Measurements from ENCODE around the gene EML1. TPM values are rescaled to one million over a fixed set of nuclear protein-coding genes. Genes with fewer than 3 reads are reported as not detected.

The EML1 gene
- total and polyA plus RNA-seq, 2 donors from 2014 or later, result 7.9 to 35.9 TPM

DNA sequence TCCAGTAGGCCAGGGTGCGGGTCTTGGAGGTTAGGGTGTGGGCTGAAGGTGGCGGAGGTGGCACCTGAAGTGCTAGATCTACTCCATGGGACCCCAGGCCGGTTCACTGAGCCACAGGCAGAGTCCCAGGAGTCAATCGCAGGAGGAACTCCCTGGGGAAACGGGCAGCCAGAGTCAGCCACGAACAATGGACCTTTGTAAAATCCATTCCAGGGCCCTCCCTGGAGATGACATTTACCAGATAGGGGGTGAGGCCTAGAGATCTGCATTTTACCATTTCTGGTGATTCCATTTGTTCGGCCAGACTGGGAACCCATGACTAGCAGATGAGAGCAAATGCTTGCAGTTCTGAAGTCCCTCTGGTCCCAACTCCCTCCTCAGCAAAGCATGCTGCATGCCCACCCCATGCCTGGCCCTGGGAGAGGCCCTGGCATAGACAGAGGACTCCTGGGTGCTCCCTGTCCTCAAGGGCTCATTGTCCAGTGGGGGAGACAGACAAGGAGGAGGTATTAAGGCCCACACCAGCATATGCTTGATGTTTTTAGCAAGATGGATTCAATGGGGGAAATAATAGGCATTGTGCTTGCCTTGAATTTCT is 115.5 kb downstream of the EML1 start:
- no peak overlapping the region for H3K9ac ChIP-seq (ENCODE audit: low read length in 3 of 3)
- FAIRE-seq (no peak), DNase-seq (no peak)
- H3K9me3 ChIP-seq (ENCODE audit: control insufficient read depth in 2 of 3, insufficient read depth in 1 of 3, low read length in 3 of 3), result no peaks in the 10 kb centered on the region
- H3K27me3 ChIP-seq (ENCODE audit: control insufficient read depth, insufficient read depth, low read length), result no peaks in the 10 kb centered on the region
- intact Hi-C loops (cut with DNase I), result no loop called here
- TF ChIP-seq, protein P1, sequence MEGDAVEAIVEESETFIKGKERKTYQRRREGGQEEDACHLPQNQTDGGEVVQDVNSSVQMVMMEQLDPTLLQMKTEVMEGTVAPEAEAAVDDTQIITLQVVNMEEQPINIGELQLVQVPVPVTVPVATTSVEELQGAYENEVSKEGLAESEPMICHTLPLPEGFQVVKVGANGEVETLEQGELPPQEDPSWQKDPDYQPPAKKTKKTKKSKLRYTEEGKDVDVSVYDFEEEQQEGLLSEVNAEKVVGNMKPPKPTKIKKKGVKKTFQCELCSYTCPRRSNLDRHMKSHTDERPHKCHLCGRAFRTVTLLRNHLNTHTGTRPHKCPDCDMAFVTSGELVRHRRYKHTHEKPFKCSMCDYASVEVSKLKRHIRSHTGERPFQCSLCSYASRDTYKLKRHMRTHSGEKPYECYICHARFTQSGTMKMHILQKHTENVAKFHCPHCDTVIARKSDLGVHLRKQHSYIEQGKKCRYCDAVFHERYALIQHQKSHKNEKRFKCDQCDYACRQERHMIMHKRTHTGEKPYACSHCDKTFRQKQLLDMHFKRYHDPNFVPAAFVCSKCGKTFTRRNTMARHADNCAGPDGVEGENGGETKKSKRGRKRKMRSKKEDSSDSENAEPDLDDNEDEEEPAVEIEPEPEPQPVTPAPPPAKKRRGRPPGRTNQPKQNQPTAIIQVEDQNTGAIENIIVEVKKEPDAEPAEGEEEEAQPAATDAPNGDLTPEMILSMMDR (IDR thresholded peaks at IDR 0.05; ENCODE audit: borderline replicate concordance, extremely low read depth, insufficient read depth), result no peak
- peaks cover 0 to 3% (median 3%) of the 10 kb centered on the region in 3 donors for H3K36me3 ChIP-seq (ENCODE audit: control insufficient read depth in 2 of 3, insufficient read depth in 3 of 3, low read length in 3 of 3)
- H3K4me1 ChIP-seq (ENCODE audit: control insufficient read depth in 2 of 3, insufficient read depth in 2 of 3, low read depth in 1 of 3, low read length in 3 of 3), result no peaks in the 10 kb centered on the region
- H3K4me3 ChIP-seq (ENCODE audit: low read length in 3 of 3), result no peak overlapping the region
- H3K27ac ChIP-seq (ENCODE audit: low read depth in 2 of 2, low read length in 2 of 2), result no peak overlapping the region

DNA sequence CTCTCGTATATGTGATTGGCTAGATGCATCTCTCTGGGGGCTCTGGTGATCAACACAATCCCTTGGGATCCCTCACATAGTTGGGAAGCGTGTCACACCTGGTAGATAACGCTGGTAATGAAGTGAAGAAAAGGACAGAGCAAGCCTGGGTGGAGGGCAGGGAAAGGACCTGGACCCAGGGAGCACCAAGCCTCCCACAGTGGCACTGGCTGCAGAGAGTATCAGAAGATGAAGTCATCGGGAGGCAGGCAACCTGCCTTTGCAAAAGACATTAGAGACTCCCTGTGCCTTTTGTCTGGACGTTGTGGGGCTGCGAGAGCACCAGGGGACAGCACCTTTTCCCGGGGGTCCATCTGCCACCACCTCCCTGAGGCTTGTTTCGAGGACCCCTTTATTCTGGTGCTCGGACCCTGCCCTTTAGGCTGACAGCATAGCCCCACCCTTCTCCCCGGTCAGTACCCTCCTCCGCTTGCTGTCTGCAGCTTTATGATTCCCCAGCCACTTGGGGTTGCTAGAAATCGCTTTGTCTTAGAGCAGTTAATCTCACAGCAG is 116.4 kb downstream of the EML1 start:
- FAIRE-seq (no peak), DNase-seq (no peak)
- peaks cover 0 to 8% (median 7%) of the 10 kb centered on the region in 3 donors for H3K36me3 ChIP-seq (ENCODE audit: control insufficient read depth in 2 of 3, insufficient read depth in 3 of 3, low read length in 3 of 3)
- TF ChIP-seq, protein P1 (IDR thresholded peaks at IDR 0.05; ENCODE audit: borderline replicate concordance, extremely low read depth, insufficient read depth), result no peak
- no peak overlapping the region for H3K4me3 ChIP-seq (ENCODE audit: low read length in 3 of 3)
- intact Hi-C loops (cut with DNase I), result no loop called here
- H3K9ac ChIP-seq (ENCODE audit: low read length in 3 of 3), result no peak overlapping the region
- no peak overlapping the region for H3K27ac ChIP-seq (ENCODE audit: low read depth in 2 of 2, low read length in 2 of 2)
- H3K4me1 ChIP-seq (ENCODE audit: control insufficient read depth in 2 of 3, insufficient read depth in 2 of 3, low read depth in 1 of 3, low read length in 3 of 3), result no peaks in the 10 kb centered on the region
- H3K9me3 ChIP-seq (ENCODE audit: control insufficient read depth in 2 of 3, insufficient read depth in 1 of 3, low read length in 3 of 3), result no peaks in the 10 kb centered on the region
- no peaks in the 10 kb centered on the region for H3K27me3 ChIP-seq (ENCODE audit: control insufficient read depth, insufficient read depth, low read length)

DNA sequence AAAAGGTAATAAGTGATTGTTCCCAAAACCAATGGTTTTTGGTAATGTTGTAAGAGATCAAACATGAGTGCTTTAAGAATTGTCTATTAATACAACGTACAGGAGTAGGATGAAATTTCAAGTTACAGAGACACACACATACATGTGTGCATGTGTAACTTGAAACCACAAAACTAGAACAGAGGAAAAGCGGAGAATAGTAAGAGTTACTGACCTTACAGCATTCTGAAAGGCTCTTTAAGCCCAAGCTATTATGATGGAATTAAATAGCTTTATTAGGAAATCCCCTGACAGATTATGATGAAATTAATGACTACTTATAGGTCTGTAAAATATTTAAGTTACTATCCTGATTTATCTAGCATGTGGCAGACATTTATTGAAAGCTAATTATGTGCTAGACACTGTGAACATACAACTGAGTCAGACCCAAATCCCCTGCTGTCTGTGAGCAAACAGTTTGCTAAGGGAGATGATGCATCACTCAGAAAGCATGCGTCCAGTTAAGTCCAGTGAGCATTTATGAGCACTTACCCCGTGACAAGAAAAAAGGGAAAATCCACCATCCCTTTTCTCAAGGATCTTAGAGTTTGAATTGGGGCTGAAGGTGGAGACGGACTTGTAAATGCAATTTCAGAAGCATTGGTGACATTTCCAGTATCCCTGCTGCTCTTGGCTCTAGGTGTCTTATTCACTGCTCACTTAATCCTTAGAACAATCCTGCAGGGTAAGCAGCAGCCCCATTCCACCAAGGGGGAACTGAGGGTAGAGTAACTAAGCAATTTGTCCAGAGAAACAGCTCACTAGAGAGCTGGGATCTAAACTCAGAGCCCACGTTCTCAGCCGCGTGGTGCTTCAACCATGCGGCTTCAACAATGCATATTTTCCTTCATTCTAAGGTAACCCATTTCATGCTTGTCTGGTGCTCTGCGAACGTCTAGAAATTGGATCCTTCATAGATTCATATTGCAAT is 117.4 kb downstream of the EML1 start:
- no peak for FAIRE-seq

More for the DNA sequence above, 117.4 kb downstream of the EML1 start:
- Histone ChIP-seq H3K36me3 (ENCODE audit: control insufficient read depth in 2 of 3, insufficient read depth in 3 of 3, low read length in 3 of 3) (peaks cover 0 to 8% (median 5%) of the 10 kb centered on the region in 3 donors), H3K4me3 (ENCODE audit: low read length in 3 of 3) (no peak overlapping the region), H3K4me1 (ENCODE audit: control insufficient read depth in 2 of 3, insufficient read depth in 2 of 3, low read depth in 1 of 3, low read length in 3 of 3) (no peaks in the 10 kb centered on the region), H3K9ac (ENCODE audit: low read length in 3 of 3) (no peak overlapping the region), H3K9me3 (ENCODE audit: control insufficient read depth in 2 of 3, insufficient read depth in 1 of 3, low read length in 3 of 3) (no peaks in the 10 kb centered on the region), H3K27me3 (ENCODE audit: control insufficient read depth, insufficient read depth, low read length) (no peaks in the 10 kb centered on the region), H3K27ac (ENCODE audit: low read depth in 2 of 2, low read length in 2 of 2) (no peak overlapping the region)
- intact Hi-C loops (cut with DNase I), result no loop called here
- DNase-seq, result no peak
- TF ChIP-seq, protein P1 (IDR thresholded peaks at IDR 0.05; ENCODE audit: borderline replicate concordance, extremely low read depth, insufficient read depth), result no peak
